Thymus (tissue), 11 donors: ENCODE results near the gene CDH9. TPM values are rescaled to one million over a fixed set of nuclear protein-coding genes. Genes with fewer than 3 reads are reported as not detected.
"Not testable (repeated sequence)": the region's sequence is repeated elsewhere in the genome, so short reads cannot be mapped to it uniquely, and the experiment has no call there.

Experiments
- DNase-seq, 9 donors: peaks; one replicate each; pipeline ENCODE4 v3.0.0-alpha.2; 2013; ENCODE audit warnings: low spot score in 9 of 9, low read depth in 6 of 9, missing footprints in 1 of 9
- H3K27ac ChIP-seq, 2 donors: one replicate each; pipeline ENCODE4 v1.5.1; 2013; ENCODE audit warnings: control low read depth in 1 of 2, low read depth in 1 of 2, low read length in 1 of 2, mild to moderate bottlenecking in 1 of 2, moderate library complexity in 1 of 2
- H3K27me3 ChIP-seq, 2 donors: one replicate each; pipeline ENCODE4 v1.5.1; 2013; ENCODE audit warnings: low read length in 1 of 2; ENCODE audit not compliant: control insufficient read depth in 2 of 2, insufficient read depth in 1 of 2
- H3K36me3 ChIP-seq, 2 donors: one replicate each; pipeline ENCODE4 v1.5.1; 2013; ENCODE audit warnings: low read length in 1 of 2, mild to moderate bottlenecking in 1 of 2, moderate library complexity in 1 of 2; ENCODE audit not compliant: control insufficient read depth in 2 of 2, insufficient read depth in 2 of 2
- H3K4me1 ChIP-seq, 2 donors: one replicate each; pipeline ENCODE4 v1.5.1; 2013; ENCODE audit warnings: low read length in 2 of 2; ENCODE audit not compliant: control insufficient read depth in 2 of 2, insufficient read depth in 2 of 2
- H3K4me3 ChIP-seq, 2 donors: one replicate each; pipeline ENCODE4 v1.5.1; 2013; ENCODE audit warnings: low read length in 2 of 2, control low read depth in 1 of 2, mild to moderate bottlenecking in 1 of 2
- H3K9me3 ChIP-seq, 2 donors: one replicate each; pipeline ENCODE4 v1.5.1; 2013; ENCODE audit warnings: low read length in 1 of 2, mild to moderate bottlenecking in 1 of 2; ENCODE audit not compliant: control insufficient read depth in 2 of 2, insufficient read depth in 1 of 2
- WGBS: extraction: QIAGEN DNeasy Blood & Tissue Kit; methylation state at CpG from one replicate; pipeline ENCODE4 v1.1.7; 2013; 5-methylcytosine and 5-hydroxymethylcytosine counted together
- polyA plus RNA-seq: library from polyadenylated mRNA; stranded (reverse); fragments of 200-250 nt; gene quantifications from one replicate; pipeline ENCODE4 v1.2.3, GENCODE V29; 2013
- total RNA-seq: library from RNA; stranded (reverse); fragments of 120-200 nt; gene quantifications from one replicate; pipeline ENCODE4 v1.2.4, GENCODE V29; 2013
- donor health status: healthy.

The CDH9 gene
- total and polyA plus RNA-seq, 2 donors: 0.05 to 0.09 TPM

GRCh38 chr5:26869781-26870180 lies 168.6 kb downstream of the CDH9 start:
- WGBS: 85% methylated on average over 1 of the region's 1 CpG
- Histone ChIP-seq H3K9me3 (no peaks in the 10 kb centered on the region), H3K27ac (no peak overlapping the region), H3K4me3 (no peak overlapping the region), H3K27me3 (no peaks in the 10 kb centered on the region), H3K4me1 (no peaks in the 10 kb centered on the region), H3K36me3 (no peaks in the 10 kb centered on the region)
- no peak for DNase-seq

DNA sequence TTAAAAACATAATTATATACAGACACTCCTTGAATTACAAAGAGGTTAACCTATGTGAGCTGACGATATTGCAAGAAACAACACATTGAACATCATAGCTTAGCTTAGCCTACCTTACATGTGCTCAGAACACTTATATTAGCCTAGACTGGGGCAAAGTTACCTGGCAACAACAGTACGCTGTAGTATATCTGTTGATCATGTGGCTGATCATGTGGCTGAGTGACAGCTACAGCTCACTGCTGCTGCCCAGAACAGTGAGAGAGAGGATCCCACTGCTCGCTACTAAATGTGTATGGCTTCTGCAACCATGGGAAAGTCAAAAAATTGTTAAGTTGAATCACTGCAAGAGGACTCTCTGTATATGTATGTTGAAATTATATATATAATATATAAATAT lies 169.9 kb downstream of the CDH9 start:
- WGBS: 97% methylated on average over 3 of the region's 3 CpGs

GRCh38 chr5:26864061-26864460 lies 174.3 kb downstream of the CDH9 start:
- no peaks in the 10 kb centered on the region for H3K9me3 ChIP-seq
- DNase-seq: no peak
- no peaks in the 10 kb centered on the region for H3K4me1 ChIP-seq
- H3K27me3 ChIP-seq: no peaks in the 10 kb centered on the region
- WGBS: 60% methylated on average over 4 of the region's 4 CpGs
- no peak overlapping the region for H3K27ac ChIP-seq
- no peak overlapping the region for H3K4me3 ChIP-seq
- no peaks in the 10 kb centered on the region for H3K36me3 ChIP-seq

More for the DNA sequence above, 169.9 kb downstream of the CDH9 start:
- no peak overlapping the region for H3K4me3 ChIP-seq
- H3K36me3 ChIP-seq: no peaks in the 10 kb centered on the region
- no peaks in the 10 kb centered on the region for H3K9me3 ChIP-seq
- H3K27me3 ChIP-seq: no peaks in the 10 kb centered on the region
- H3K4me1 ChIP-seq: no peaks in the 10 kb centered on the region
- no peak for DNase-seq
- H3K27ac ChIP-seq: no peak overlapping the region

- no peak overlapping the region for H3K27ac ChIP-seq
- DNase-seq: no peak
- H3K36me3 ChIP-seq: no peaks in the 10 kb centered on the region
- no peaks in the 10 kb centered on the region for H3K27me3 ChIP-seq
- H3K9me3 ChIP-seq: peaks cover 2 to 10% of the 10 kb centered on the region in 2 donors
- no peaks in the 10 kb centered on the region for H3K4me1 ChIP-seq
- no peak overlapping the region for H3K4me3 ChIP-seq
These were observed 182.1 kb downstream of the CDH9 start for GRCh38 chr5:26856238-26856637.

DNA sequence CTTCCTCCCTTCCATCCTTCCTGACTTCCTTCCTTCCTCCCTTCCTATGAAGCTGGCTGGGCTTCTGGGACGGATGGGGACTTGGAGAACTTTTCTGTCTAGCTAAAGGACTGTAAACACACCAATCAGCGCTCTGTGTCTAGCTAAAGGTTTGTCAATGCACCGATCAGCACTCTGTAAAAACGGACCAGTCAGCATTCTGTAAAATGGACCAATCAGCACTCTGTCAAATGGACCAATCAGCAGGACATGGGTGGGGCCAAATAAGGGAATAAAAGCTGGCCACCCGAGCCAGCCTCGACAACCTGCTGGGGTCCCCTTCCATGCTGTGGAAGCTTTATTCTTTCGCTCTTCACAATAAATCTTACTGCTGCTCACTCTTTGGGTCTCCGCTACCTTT lies 185.9 kb downstream of the CDH9 start:
- H3K27ac ChIP-seq, H3K4me3 ChIP-seq, H3K36me3 ChIP-seq, H3K27me3 ChIP-seq, H3K4me1 ChIP-seq, DNase-seq: not testable (repeated sequence)
- peaks cover 2 to 10% of the 10 kb centered on the region in 2 donors for H3K9me3 ChIP-seq
- WGBS: 94% methylated on average over 8 of the region's 8 CpGs

- DNase-seq: peak in 1 of 9 donors; percentile 3
- no peaks in the 10 kb centered on the region for H3K36me3 ChIP-seq
- peak overlapping the region in 1 of 2 donors; percentile 34 for H3K27ac ChIP-seq
- no peaks in the 10 kb centered on the region for H3K4me1 ChIP-seq
- no peaks in the 10 kb centered on the region for H3K9me3 ChIP-seq
- H3K27me3 ChIP-seq: no peaks in the 10 kb centered on the region
- WGBS: 93% methylated on average over 14 of the region's 14 CpGs
- no peak overlapping the region for H3K4me3 ChIP-seq
These were observed 191.2 kb downstream of the CDH9 start for GRCh38 chr5:26847041-26847736.

DNA sequence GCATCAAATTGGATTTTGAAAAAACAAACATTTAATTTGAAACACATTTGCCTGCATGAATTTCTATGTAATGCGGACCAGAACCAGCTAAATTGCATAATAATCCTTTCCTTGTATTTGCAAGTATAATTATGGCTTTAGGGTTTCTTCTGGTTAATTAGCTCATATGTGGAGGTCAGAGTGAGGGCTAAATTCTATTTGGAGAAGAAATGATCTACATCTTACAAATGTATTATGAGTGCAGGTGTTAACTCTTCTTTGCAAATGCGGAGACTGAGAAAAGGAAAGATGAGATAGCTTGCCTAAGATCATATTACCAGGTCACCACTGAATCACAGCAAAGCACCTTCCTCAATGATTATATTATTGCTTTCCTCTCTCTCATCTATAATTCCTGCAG lies 194.7 kb downstream of the CDH9 start:
- WGBS: 92% methylated on average over 2 of the region's 2 CpGs
- no peaks in the 10 kb centered on the region for H3K4me1 ChIP-seq
- no peak overlapping the region for H3K27ac ChIP-seq
- H3K4me3 ChIP-seq: no peak overlapping the region
- no peak for DNase-seq
- no peaks in the 10 kb centered on the region for H3K9me3 ChIP-seq
- H3K27me3 ChIP-seq: no peaks in the 10 kb centered on the region
- H3K36me3 ChIP-seq: no peaks in the 10 kb centered on the region

DNA sequence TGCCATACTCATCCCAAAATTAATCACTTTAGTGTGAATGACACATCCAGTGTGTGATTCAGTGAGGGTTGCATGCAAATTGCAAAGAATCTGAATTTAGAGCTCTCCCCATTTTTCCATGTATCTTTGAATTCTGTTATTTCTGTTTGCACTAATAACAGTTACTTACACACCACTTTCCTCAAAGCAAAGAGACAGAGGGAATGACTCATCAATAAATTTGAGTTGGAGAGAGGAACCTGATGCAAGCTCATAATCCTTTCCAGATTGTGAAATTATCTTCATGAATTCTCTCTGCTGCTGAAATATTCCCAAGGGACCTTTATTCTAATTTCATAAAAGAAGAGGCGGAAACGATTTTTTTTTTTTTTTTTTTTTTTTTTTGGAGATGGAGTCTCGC lies 204.8 kb downstream of the CDH9 start:
- 94% methylated on average over 3 of the region's 3 CpGs for WGBS
- H3K36me3 ChIP-seq: no peaks in the 10 kb centered on the region
- no peak overlapping the region for H3K4me3 ChIP-seq
- no peaks in the 10 kb centered on the region for H3K4me1 ChIP-seq
- H3K27me3 ChIP-seq: no peaks in the 10 kb centered on the region
- no peak for DNase-seq
- peaks cover 0 to 3% of the 10 kb centered on the region in 2 donors for H3K9me3 ChIP-seq
- H3K27ac ChIP-seq: no peak overlapping the region
